Fibroblast of the conjunctiva (primary cell): ENCODE measurements around the gene CD34.
"Not testable (repeated sequence)": the region's sequence is repeated elsewhere in the genome, so short reads cannot be mapped to it uniquely, and the experiment has no call there.

Experiments
- DNase-seq: peaks from one replicate; pipeline ENCODE4 v3.0.0-alpha.2; 2010; ENCODE audit warnings: low read depth

CD34 gene

GRCh38 chr1:207910591-207911354 is at the start of gene CD34:
Gene CD34, minus strand, starts transcription at chr1:207911125. Its CDS starts 45 bp downstream, at chr1:207911080.
- no peak for DNase-seq

- DNase-seq = no peak
Observed at GRCh38 chr1:207960346-207960745, 49.4 kb upstream of the CD34 start.

GRCh38 chr1:207959910-207960309 is 49.0 kb upstream of the CD34 start:
- DNase-seq = no peak

GRCh38 chr1:207959141-207959825 is 48.4 kb upstream of the CD34 start:
- DNase-seq = no peak

- DNase-seq = no peak
Observed at GRCh38 chr1:207958376-207959139, 47.6 kb upstream of the CD34 start.

- DNase-seq = no peak
Observed at GRCh38 chr1:207956986-207957385, 46.1 kb upstream of the CD34 start.

GRCh38 chr1:207954104-207954503 is 43.2 kb upstream of the CD34 start:
- no peak for DNase-seq

GRCh38 chr1:207952617-207953542 is 42.0 kb upstream of the CD34 start:
- DNase-seq = no peak

- DNase-seq = no peak
Observed at GRCh38 chr1:207951652-207952051, 40.7 kb upstream of the CD34 start.

- no peak for DNase-seq
Observed at GRCh38 chr1:207950750-207951149, 39.8 kb upstream of the CD34 start.

GRCh38 chr1:207949571-207950195 is 38.8 kb upstream of the CD34 start:
- no peak for DNase-seq

GRCh38 chr1:207948536-207949250 is 37.8 kb upstream of the CD34 start:
- DNase-seq = no peak

GRCh38 chr1:207946756-207947155 is 35.8 kb upstream of the CD34 start:
- no peak for DNase-seq

GRCh38 chr1:207944571-207944970 is 33.6 kb upstream of the CD34 start:
- DNase-seq = no peak

- DNase-seq = not testable (repeated sequence)
Observed at GRCh38 chr1:207942337-207942741, 31.4 kb upstream of the CD34 start.

GRCh38 chr1:207941665-207942064 is 30.7 kb upstream of the CD34 start:
- DNase-seq = peak; percentile 56

GRCh38 chr1:207938016-207938415 is 27.1 kb upstream of the CD34 start:
- no peak for DNase-seq

- no peak for DNase-seq
Observed at GRCh38 chr1:207937204-207937603, 26.3 kb upstream of the CD34 start.

- DNase-seq = no peak
Observed at GRCh38 chr1:207935166-207935583, 24.2 kb upstream of the CD34 start.

- DNase-seq = no peak
Observed at GRCh38 chr1:207933205-207933800, 22.4 kb upstream of the CD34 start.
